HG03565 (cell line): ENCODE results near the gene SCAP.

ENCODE experiments used
- ATAC-seq: cut with Tn5 transposase; IDR thresholded peaks from one replicate; pipeline ENCODE4 v1.9.1; 2021; ENCODE audit warnings: mild to moderate bottlenecking, moderate library complexity; ENCODE audit not compliant: unreplicated experiment

SCAP gene

GRCh38 chr3:47367631-47368030 lies 108.1 kb downstream of the SCAP start:
- no peak for ATAC-seq

- no peak for ATAC-seq
These were observed 108.9 kb downstream of the SCAP start for GRCh38 chr3:47366833-47367232.

- ATAC-seq, result no peak
These were observed 110.3 kb downstream of the SCAP start for GRCh38 chr3:47365213-47366153.
